Choroid plexus epithelial cell (primary cell): ENCODE measurements around the gene LMX1A.

Experiments used
- DNase-seq: peaks from one replicate; pipeline ENCODE4 v3.0.0-alpha.2; 2010; ENCODE audit warnings: low read depth
- H3K4me3 ChIP-seq: 2 replicates; pipeline ENCODE4 v1.5.1; 2011; ENCODE audit warnings: low read depth, mild to moderate bottlenecking, control low read depth, low read length, moderate library complexity
- TF ChIP-seq, protein P1 (sequence below): conservative IDR thresholded peaks from 2 replicates; pipeline ENCODE4 v1.5.1; 2011; ENCODE audit warnings: low read depth, mild to moderate bottlenecking, control low read depth, inconsistent platforms, low read length, moderate library complexity

The LMX1A gene

DNA sequence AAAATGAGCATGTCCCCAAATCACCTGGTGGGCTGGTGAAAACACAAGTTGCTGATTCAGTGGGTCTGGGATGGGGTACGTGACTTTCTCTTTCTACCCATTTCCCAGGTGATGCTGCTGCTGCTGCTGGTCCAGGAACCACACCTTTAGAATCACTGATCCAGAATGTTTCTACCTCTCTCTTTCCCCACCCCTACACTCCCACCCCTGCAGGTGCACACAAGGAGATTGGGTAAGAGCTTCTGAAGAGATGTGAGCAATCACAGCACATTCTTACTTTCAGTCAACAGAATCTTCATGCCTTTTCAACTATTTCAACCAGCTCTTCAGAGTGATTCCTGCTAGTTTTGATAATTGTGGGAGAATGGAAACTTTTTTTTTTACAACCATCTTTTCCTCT, 130.9 kb downstream of the LMX1A start:
- no peak overlapping the region for H3K4me3 ChIP-seq
- DNase-seq: no peak
- TF ChIP-seq, protein P1, sequence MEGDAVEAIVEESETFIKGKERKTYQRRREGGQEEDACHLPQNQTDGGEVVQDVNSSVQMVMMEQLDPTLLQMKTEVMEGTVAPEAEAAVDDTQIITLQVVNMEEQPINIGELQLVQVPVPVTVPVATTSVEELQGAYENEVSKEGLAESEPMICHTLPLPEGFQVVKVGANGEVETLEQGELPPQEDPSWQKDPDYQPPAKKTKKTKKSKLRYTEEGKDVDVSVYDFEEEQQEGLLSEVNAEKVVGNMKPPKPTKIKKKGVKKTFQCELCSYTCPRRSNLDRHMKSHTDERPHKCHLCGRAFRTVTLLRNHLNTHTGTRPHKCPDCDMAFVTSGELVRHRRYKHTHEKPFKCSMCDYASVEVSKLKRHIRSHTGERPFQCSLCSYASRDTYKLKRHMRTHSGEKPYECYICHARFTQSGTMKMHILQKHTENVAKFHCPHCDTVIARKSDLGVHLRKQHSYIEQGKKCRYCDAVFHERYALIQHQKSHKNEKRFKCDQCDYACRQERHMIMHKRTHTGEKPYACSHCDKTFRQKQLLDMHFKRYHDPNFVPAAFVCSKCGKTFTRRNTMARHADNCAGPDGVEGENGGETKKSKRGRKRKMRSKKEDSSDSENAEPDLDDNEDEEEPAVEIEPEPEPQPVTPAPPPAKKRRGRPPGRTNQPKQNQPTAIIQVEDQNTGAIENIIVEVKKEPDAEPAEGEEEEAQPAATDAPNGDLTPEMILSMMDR: no peak

DNA sequence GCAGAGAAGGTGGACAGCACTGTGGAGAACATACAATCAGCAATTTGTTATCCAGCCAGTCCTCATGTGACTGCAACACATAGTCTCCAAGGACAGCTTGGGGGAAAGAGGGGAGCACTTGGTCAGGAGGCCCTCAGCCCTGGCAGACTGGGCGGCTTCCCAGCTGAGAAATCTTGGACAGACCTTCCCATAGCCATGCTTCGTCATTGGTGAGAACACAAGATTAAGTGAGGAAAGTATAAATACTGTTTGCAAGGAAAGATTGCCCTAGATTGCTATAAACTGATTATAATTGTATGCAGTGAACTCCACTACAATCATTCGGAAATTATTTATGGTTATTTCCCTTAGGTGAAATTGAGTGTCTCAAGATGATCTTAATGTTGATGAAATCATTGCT, 131.5 kb downstream of the LMX1A start:
- TF ChIP-seq, protein P1: no peak
- no peak for DNase-seq
- H3K4me3 ChIP-seq: no peak overlapping the region

DNA sequence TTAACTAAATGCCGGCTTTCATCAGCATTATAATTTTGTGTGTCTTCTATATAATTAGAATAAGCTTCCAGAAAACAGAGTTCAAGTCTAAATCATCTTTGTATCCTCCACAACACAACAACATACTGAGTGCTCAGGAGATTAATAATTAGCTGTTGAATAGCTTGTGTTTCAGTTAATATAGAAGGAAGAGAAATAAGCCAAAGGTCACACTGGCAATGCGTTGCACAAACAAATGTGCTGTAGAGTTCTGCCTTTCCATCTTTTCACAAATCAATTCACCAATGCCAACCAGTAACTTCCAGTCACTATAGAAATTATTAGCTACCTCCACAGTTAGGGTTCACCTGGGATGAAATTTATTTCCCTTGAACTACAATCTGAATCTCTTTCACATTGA, 132.0 kb downstream of the LMX1A start:
- TF ChIP-seq, protein P1: no peak
- H3K4me3 ChIP-seq: no peak overlapping the region
- no peak for DNase-seq

DNA sequence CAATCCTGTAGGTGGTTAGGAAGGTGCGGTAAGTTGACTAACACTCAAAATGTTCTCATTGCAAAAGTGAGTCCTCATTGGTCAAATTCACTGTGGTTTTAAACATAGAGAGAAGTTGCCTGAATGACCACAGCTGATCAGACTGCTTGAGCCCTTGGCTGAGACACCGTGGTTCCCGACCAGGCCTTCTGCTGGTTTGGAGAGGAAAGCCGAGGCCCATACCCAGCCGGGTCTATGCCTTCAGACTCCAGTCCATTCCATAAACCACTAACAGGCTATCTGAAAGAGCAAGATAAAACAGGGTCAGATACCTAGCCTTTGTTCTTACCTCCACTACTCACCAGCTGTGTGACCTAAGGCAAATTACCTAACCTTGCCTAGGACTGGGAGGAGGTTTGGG, 133.9 kb downstream of the LMX1A start:
- no peak overlapping the region for H3K4me3 ChIP-seq
- TF ChIP-seq, protein P1: no peak
- no peak for DNase-seq

DNA sequence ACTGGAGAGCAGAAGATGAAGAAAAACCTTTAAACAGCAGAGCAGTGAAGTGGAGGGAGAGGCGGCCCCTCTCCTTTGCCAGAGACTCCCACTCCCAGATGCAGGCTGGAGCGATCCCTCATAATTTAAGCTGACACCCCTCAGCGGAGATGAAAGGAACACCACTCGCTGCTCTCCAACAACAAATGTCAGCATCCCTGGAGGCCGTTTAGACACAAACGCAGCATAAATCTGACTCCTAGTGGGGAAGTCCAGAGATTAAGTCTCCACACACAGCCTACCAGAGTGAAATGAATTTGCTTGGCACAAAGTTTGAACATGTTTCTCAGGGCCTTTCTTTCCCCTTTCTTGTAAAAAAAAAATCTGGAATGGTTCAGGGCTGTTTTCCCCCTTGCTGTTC, 137.8 kb downstream of the LMX1A start:
- no peak for DNase-seq
- TF ChIP-seq, protein P1: no peak
- no peak overlapping the region for H3K4me3 ChIP-seq

DNA sequence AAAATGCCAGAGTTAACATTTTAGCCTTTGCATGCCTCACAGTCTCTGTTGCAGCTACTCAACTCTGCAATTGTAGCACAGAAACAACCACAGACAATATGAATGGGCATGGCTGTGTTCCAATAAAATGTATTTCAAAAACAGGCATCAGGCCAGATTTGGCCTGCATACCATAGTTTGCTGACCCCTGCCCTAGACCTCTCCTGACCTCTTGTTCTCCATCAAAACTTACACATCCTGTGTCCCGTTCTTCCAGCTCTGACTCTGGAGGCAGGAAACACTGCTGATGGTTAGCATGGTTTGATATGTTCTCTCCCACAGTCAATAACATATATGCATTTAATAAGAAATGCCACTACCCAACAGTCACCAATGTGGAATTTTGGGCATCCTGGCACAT, 138.6 kb downstream of the LMX1A start:
- no peak overlapping the region for H3K4me3 ChIP-seq
- TF ChIP-seq, protein P1: no peak
- no peak for DNase-seq

DNA sequence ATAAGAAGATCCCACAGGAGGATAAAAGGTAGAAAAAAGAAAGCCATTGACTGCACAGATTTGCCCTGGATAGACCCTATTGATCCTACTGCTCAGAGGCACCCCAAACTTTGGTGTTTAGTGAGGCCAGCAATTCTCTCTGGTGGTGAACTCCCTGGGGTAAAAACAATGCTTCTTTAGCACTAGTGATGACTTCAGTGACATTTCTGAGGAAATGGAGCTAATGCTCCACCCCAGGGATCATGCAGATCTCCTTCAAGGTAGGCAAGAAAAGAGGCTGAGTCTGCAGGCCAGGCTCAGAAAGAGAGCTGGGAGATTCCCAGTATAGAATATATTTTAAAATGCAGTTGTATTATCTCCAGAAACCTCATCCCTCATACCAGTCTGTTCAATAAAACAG, 140.3 kb downstream of the LMX1A start:
- TF ChIP-seq, protein P1: no peak

More for the DNA sequence above, 140.3 kb downstream of the LMX1A start:
- DNase-seq: no peak
- H3K4me3 ChIP-seq: no peak overlapping the region
